ENCODE measurements around the gene CCNI2.

GRCh38 chr5:132785864-132786263 is 38.6 kb downstream of the CCNI2 start:
- TF ChIP-seq CTCF (IDR thresholded peaks at IDR 0.05) (no peak), ZFX (IDR thresholded peaks at IDR 0.05; ENCODE audit: borderline replicate concordance) (no peak)

All from 22Rv1 (cell line).